Glomerular visceral epithelial cell (primary cell): ENCODE data around the gene MGLL.
"Not testable (repeated sequence)": the region's sequence is repeated elsewhere in the genome, so short reads cannot be mapped to it uniquely, and the experiment has no call there.

Experiments used
- DNase-seq: peaks from one replicate; pipeline ENCODE4 v3.0.0-alpha.2; 2016; ENCODE audit errors: extremely low spot score

The MGLL gene

DNA sequence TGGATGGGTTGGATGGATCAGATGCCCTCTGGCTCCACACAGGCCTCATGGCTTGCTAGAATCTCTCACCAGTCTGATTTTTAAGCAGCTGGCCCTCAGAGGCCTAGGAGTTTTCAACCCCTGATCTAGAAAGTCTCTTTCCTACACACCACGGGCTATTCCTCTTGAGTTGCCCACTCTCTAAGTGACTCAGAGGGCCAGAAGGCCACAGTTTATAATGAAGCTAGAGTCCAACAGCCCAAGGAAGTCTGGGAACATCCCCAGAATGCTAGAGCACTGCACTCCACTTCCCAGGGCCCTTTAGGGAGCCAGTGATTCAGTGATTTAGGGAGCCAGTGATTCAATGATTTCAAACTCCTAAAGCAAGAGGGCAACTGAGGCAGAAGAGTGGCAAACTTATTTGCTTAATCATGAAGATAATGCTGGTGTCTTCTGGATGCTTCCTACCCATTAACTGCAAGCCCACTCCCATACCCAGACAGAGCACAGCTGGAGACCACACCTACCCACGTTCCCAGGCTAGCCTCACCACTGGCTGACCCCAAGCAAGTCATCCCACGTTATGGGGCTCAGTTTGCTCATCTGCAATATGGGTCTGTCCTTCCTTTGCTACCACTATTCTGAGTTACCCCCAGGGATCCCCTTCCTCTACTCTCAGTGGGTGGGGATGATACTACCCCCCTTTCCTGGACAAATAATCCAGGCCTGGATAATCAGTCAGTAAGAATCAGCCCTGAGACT is 112.8 kb downstream of the MGLL start:
- no peak for DNase-seq

DNA sequence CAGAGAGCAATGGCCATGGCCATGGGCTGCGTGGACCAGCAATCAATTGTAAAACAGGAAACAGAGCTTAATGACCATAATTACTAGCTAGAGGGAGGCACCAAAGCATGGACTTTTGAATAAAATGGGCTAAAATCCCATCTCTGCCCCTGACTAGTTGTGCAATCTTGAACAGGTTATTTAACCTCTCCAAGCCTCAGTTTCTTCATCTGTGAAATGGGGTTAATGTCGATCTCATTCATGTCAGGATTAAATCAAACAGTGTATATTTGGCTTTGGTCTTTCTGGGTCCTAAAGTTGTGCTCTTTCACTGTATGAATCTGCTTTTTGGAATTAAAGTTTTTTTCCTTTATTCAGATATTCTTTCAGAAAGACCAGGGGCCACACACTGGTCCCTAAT is 113.5 kb downstream of the MGLL start:
- DNase-seq = no peak

DNA sequence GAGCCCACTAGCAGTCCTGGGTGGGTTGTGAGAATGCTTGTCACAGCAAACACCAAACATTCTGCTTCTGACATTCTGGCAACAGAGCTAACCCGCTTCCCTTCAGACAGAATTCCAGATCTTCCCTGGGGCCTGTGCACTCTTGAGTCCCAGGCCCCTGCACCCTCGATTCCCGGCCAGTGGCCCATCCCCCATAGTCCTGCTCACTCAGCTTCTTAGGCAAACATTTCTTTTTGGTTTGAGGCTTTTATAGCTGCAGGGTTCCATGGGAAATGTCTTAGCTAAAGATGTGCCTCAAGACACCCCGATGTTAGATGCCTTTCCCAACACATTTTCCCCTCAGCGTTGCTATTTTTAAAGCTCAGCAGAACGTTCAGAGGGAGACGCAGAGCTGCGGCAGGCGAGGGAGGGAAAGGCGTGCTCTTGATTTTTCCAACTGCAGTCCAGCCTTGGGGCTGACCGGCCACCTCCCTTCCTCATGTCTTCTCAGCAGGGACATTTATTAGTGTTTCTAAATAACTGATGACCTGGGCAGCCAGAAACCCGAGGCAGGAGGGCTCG is 114.4 kb downstream of the MGLL start:
- DNase-seq = no peak

DNA sequence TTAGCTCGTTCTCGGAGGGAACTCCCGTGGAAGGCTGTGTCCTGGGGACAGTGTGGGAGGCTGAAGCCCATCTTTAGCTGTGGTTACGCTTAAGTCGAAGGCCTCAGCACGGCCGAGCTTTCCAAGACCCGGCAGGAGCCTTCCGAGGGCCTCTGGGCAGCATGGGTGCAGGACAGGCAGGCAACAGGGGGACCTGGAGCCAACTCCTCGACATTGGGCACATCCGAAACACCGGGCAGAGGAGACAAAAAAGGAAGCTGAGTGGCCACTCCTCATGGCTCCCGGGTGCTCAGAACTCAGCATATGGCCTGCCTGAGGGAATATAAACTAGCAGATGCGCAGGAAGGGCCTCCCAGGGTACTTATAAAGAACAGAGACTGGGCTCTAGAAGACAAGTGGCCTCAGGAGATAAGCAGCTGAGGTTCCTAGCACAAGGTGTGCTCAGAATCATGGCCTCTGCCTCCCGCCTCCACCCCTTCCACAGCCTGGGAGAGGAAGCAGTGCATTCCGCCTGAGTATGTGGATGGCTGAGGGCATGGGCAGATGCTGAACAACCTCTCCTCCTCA is 115.4 kb downstream of the MGLL start:
- no peak for DNase-seq

DNA sequence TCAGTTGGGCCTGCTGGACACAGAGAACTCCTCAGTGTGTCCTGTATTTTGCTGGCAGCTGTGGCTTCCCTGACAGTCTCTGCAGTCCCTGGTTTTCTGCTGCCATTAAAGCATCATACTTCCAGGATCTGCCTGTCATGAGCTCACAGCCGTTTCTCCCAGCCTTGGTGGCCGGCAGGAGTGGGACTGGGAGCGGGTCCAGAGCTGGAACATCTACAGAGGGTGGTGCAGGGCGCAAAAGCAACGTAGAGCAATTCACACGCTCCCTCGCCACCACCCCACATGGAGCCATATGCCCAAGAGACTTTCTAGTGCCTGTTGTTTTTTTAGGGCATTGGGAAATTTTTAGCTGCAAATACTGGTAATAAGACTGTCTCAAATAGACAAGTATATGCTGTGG is 116.0 kb downstream of the MGLL start:
- no peak for DNase-seq

DNA sequence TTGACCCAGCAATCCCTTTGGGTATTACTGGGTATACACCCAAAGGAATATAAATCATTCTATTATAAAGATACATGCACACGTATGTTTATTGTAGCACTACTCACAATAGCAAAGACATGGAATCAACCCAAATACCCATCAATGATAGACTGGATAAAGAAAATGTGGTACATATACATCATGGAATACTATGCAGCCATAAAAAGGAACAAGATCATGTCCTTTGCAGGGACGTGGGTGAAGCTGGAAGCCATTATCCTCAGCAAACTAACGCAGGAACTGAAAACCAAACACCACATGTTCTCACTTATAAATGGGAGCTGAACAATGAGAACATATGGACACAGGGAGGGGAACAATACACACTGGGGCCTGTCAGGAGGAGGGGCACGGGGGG is 117.5 kb downstream of the MGLL start:
- not testable (repeated sequence) for DNase-seq

DNA sequence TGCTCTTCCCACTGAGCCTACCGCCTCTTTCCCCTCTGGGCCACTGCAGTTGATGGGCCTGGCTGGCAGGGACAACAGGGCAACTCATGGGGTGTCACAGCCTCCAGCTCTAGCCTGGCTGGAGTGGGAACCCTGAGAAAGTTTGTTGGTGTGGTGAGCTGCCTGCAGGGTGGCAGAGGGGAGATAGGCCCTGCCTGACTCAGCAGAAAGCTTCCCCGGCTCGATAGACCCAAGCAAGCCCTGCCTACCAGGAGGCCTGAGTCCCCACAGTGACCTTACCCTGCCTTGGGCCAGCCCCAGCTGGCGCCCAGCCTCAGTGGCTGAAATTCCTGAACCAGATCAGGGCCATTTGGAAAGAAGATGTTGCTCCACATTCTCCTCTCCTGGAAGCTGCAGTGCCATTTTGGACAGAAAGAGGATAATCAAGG is 120.2 kb downstream of the MGLL start:
- no peak for DNase-seq

DNA sequence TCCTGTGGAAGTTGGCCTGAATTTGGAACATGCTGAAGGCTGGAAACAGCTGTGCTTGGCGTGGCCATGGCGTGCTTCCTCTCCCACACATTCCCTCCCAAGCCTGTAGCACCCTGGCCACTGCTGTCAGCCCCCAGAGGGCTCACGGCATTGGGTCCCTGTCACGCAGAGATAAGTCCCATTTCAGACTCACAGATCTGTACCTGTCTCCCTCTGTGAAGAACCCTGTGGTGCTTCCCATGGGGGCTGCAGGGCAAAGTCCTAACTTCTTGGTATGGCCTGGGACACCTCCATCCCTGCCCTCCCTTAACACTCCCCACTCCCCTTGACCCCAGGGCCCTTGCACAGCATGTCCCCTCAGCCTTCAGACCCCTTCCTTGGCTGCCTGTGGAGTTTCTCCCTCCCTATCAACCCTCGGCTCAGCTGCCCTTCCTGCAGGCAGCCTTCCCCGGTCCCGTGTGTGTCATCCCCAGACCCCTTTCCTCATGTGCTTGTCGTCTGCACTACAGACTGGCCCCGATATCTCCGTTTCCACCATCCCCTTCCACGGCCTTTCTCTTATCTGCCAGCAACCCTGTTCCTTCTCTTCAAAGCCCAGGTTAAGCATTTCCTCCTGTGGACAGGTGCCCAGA is 120.9 kb downstream of the MGLL start:
- DNase-seq = no peak

DNA sequence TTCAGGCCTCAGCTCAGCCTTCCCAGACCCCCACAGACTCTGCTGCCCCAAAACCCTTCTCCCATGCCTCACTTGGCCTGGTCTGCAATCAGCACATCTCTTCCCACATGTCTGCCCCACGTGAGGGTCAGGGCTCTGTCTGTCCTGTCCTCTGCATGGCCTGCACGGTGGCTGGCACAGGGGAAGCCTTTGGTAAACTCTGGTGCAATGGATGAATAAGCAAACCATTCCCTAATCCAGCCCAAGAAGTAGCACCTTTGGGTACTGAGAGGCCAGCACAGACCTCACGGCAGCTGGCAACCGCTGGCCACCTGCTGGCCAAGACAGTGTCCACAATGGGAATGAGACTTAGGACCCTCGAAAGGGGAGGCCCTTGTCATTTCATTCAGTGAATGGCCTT is 121.9 kb downstream of the MGLL start:
- no peak for DNase-seq

DNA sequence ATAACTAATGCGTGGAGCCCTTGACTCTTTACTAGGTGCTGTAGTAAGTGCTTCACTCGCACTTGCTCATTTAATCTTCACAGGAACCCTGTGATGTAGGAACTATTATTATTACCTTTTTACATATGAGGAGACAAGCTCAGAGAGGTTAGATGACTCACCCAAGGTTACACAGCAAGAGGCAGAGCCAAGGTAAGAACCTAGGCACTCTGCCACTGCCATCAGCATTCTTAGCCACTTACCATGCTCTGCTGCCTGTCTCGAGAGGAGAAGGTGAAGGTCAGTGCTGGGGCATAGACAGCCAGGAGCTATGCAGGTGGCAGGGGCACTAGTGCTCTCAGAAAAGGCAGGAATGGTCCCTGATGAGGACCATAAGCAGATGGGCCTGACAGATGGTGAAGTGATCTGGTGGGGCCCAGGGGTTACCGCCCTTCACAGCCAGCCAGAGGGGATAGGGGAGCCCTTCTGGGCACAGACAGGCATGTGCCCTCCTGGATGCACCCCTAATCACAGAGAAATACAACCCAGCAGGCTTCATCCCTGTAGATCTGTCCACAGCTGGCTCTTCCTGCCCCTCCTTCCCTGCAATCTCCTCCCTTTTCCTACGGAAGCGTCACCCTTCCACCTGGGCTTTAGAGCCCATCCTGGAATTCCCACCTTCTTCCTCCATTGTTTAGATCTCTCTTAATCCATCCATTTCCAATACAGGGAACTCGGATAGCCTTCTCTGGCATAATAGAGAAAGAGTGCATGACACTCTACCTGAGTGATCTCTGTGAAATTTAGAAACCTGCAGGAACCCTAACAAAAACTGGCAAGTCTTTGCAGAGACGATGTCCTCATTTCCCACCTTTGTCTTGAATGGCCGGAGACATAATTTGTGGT is 122.7 kb downstream of the MGLL start:
- no peak for DNase-seq

DNA sequence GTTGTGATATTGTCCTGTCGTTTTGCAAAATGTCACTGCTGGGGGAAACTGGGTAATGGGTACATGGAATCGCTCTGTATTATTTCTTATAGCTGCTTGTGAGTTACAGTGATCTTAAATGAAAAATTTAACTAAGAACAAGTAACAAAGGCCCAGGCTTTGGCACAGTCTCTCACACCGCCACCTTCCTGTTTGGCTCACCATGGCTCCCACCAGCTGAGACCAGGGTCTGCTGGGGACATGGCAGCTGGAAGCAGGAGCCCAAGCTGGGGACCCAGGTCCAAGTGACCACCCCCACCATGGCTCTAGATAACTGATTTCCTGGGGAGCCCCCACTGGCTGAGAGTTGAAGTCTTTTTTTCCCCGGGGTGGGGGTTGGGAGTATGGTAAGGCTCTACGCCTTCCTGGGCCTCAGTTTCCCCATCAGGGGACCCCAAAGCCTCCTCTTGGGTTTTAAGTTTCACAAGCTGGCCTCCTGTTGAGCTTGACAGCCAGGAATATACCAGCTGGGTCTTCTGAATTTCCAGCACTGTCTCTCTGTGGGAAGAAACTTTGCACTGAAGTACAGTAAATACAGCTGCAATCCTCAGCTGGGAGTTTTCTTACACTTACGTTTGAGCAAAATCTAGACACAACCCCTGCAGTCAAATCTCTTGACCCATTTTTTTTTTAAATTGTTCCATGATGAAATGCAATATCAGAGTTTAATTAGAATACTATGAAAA is 123.5 kb downstream of the MGLL start:
- no peak for DNase-seq

DNA sequence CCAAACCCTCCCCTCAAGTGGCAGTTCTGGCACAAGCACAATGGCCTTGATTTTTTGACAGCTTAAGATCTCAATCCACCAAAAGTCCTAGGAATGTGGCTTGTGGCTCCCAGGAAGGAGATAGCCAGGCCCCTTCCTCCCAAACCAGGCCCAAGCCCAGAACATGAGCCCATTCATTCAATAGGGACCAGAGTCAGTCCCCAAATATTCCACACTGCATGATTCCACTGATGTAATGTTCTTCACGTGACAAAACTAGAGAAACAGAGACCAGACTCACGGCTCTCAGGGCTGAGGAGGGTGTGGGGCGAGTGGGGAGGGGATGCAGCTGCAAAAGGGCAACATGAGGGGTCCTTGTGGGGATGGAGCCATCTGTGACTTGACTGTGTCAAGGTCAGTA is 124.0 kb downstream of the MGLL start:
- DNase-seq = no peak

DNA sequence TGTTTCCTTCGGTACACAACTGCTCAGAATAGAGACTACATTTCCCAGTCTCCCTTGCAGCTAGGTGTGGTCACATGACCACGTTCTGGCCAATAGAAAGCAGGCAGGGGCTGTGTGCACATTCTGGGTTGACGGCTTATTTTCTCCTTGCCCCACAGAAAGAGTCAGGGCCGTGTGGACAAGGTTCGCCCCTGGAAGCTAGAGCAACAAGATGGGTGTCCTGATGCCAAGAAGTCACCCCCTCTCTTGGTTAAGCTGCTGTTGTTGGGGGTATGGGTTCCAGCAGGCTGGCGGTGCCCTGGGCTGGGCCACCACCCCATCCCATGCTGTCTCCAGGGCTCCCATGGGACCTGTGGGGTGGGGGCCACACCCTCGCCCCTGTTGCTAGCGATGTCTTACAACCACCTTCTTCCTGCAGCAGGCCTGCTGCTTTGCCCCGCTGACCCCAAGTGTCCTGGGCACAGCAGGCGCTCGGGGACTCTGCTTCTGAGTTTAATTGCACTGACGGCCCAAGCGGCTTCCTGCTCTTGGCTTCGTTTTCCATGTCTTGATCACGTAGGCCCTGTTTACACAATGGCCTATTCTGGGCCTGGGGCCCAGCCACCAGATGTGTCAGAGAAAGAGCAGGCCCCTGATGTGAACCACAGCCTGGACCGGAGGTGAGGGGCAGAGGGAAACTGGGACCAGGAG is 124.6 kb downstream of the MGLL start:
- DNase-seq = peak; percentile 57

DNA sequence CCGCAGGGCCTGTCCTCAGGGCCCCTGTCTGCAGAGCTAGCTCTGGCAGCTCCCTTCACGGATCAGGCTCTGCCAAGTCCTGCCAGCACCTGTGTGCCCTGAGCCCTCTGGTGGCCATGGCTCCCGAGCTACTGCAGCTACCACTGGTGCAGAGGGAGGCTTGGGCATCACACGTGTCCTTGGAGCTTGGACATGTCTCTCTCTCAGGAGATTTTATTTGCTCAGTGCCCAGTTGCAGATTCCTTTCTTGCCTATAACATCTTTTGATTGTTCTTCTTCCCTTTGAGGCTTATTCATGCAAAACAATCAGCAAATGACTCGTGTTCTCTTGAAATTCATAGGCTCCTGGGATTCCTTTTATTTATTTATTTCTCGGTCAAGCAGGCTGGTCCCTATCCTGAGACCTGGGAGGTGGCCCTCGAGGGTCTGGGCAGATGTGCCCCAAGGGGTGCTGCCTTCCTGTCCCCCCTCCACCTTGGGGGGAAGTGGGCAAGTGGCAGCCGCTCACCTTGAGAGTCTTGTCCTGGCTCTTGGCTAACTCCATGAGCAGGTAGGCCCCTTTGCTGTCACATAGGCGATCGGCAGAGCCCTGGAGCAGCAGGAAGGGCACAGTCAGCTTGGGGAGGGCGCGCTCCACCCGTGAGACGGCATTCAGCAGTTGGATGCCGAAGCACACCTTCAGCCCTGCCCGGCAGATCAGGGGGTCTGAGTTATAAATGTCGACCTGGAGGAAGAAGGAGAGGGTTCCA is 127.7 kb downstream of the MGLL start:
- DNase-seq = peak; percentile 60

DNA sequence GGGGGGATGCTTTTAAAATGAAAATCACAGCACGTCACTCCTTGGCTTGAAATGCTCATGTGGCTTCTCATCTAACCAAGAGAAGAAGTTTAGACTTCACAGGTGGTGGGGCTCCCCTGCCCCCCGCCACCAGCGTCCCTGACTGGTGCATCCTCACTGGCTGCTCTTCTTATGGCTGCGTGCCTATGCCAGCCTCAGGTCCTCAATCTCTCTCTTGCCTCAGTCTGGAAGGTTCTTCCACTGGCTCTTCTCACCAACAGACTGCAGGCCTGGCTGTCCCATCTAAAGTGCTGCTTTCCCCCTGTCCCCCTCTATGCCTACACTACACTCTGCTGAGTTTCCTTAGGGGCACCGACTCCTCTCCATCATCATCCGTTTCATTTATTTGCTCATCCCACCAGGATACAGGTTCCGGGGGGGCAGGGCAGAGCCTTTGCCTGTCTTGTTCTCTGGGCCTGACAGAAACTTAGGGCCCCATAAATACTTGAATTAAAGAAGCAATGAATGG is 128.9 kb downstream of the MGLL start:
- no peak for DNase-seq

DNA sequence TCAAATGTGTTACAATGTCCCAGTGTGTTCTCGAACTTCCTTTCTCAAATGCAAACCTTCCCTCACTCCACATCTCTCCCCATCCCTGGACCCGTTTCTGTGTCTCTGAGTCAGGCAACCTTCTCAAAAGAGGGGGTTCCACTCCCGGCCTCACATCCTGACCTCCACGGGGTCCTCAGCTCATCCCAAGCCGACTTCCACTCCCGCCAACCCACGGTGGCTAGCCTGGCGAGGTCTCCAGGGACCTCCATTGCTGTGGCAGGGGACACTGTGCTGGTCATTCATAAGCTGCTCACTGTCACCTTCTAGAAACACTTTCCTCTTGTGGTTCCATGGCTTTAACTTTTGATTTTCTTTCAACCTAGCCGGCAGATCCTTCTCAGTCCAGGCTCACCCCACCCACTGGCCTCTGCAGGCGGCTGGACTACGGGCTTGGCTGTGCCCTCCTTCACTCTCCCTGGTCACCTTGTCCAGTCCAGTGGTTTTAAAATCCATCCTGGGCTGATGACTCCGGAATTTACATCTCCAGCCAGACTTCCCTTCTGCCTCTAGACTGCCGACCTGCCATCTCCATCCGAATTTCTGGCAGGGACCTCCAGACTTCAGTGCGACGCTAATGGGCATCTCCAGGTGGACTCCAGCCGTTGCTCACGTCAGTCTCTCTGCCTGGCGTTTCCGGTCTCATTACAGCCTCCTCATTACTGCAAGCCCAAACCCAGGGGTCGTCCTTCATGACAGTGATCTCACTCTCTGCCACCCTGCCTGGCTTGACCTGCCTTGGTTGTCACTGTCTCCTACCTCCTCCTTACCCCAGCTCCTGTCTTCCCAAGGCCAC is 129.6 kb downstream of the MGLL start:
- no peak for DNase-seq

DNA sequence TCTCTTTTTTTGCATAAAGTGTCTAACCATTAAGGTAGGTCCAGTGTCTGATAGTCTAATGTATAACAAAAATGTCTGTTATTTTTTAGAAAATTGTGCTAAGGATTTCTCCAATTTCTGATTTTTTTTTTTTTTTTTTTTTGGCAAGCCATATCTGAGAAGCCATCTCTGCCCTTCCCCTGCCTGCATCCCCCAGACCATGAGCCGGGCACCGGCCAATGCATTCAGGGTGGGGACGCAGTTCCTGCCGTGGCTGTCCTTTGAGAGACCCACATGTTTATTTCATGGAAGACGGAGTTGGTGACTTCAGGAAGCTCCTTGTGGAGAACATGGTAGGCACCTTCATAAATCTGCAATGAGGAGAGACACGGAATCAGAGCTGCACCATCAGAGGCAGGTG is 130.3 kb downstream of the MGLL start:
- no peak for DNase-seq

DNA sequence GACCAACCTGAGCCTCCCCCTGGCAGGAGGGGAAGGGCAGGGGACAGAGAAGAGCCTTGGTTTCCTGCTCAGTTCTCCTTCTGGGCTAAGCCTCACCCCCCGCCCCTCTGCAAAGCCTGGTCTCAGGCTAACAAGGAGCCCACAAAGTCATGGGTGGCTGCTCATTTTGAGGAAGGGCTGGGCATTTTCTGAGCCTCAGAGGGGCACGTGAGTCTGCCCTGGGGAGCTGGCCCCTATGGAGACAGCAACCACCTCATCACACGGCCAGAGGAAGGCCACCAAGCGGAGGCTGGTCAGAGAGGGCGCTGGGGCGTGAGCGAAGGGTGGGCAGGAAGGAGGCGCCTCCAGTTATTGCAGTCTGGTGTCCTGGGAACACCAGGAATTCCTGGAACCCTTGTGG is 130.8 kb downstream of the MGLL start:
- DNase-seq = peak; percentile 82
